Activated T-helper 2 cell treated with anti-CD3 and anti-CD28 coated beads, Interferon-gamma antibody, Interleukin-2, Interleukin-4, amounts not matched to agents 10 μg/mL and 5 μg/mL and 100 μg/mL, durations not matched to agents 14 hours and 24 hours and 36 hours (primary cell): ENCODE measurements around the gene CENPVL3. TPM values are rescaled to one million over a fixed set of nuclear protein-coding genes. Genes with fewer than 3 reads are reported as not detected.

Experiments
- DNase-seq: peaks from one replicate; pipeline ENCODE4 v3.0.0; 2021; ENCODE audit warnings: low spot score
- H3K27ac Mint-ChIP-seq: one replicate; pipeline ENCODE4 v1.8.0; 2021; ENCODE audit warnings: mixed read lengths
- H3K27me3 Mint-ChIP-seq: one replicate; pipeline ENCODE4 v1.8.0; 2021; ENCODE audit warnings: low read depth, mixed read lengths
- H3K36me3 Mint-ChIP-seq: one replicate; pipeline ENCODE4 v1.8.0; 2021; ENCODE audit warnings: low read depth, mixed read lengths
- H3K4me1 Mint-ChIP-seq: one replicate; pipeline ENCODE4 v1.8.0; 2021; ENCODE audit warnings: low read depth, mixed read lengths
- H3K4me3 Mint-ChIP-seq: one replicate; pipeline ENCODE4 v1.8.0; 2021; ENCODE audit warnings: low read depth, mild to moderate bottlenecking, moderate library complexity, mixed read lengths
- H3K9me3 Mint-ChIP-seq: one replicate; pipeline ENCODE4 v1.8.0; 2021; ENCODE audit warnings: mixed read lengths
- intact Hi-C: fragments of 100-400 bp; cut with micrococcal nuclease; formaldehyde crosslinking; loops from one replicate; pipeline ENCODE4 v1.15.1; 2023
- total RNA-seq: library from RNA; stranded (reverse); gene quantifications from 2 replicates; pipeline ENCODE4 v1.2.3, GENCODE V29; 2022

CENPVL3 gene
- total RNA-seq, 1 donor from 2014 or later, result 0.27 TPM

- H3K27ac Mint-ChIP-seq, result no peak overlapping the region
These were observed 50.1 kb downstream of the CENPVL3 start for GRCh38 chrX:51568586-51568985.

More at GRCh38 chrX:51568586-51568985, 50.1 kb downstream of the CENPVL3 start:
- H3K4me1 Mint-ChIP-seq, result no peaks in the 10 kb centered on the region
- intact Hi-C loops, result no loop called here
- no peak overlapping the region for H3K4me3 Mint-ChIP-seq
- H3K36me3 Mint-ChIP-seq, result no peaks in the 10 kb centered on the region
- no peaks in the 10 kb centered on the region for H3K9me3 Mint-ChIP-seq
- H3K27me3 Mint-ChIP-seq, result no peaks in the 10 kb centered on the region
- DNase-seq, result no peak

Other genes starting within 250 kb of the CENPVL3 start
- gene NUDT11, start 122.3 kb downstream of the CENPVL3 start, total RNA-seq, result 5.8 and 6.1 TPM in 2 replicates
- gene CENPVL2, start 63.9 kb upstream of the CENPVL3 start, total RNA-seq, result not detected in 2 replicates
- gene CENPVL1, start 91.6 kb upstream of the CENPVL3 start, total RNA-seq, result not detected in 2 replicates
- 11.4 and 12.1 TPM in 2 replicates for gene GSPT2, start 124.5 kb upstream of the CENPVL3 start, total RNA-seq